ENCODE results near the gene SLC17A8. TPM values are rescaled to one million over a fixed set of nuclear protein-coding genes. Genes with fewer than 3 reads are reported as not detected.

The SLC17A8 gene
- total and polyA plus RNA-seq, 2 experiments from 2014 or later: not detected

GRCh38 chr12:100403446-100403845, 46.6 kb downstream of the SLC17A8 start:
- Histone ChIP-seq H3K4me1 (ENCODE audit: low read depth) (no peaks in the 10 kb centered on the region), H3K27me3 (no peaks in the 10 kb centered on the region), H3K9me3 (ENCODE audit: low read depth) (no peaks in the 10 kb centered on the region), H3K36me3 (no peaks in the 10 kb centered on the region), H3K27ac (no peak overlapping the region), H3K4me3 (no peak overlapping the region)
- no peak for TF ChIP-seq CTCF (IDR thresholded peaks at IDR 0.05; ENCODE audit: low read depth, low read length)
- peak in 1 of 2 donors; percentile 59 for DNase-seq (ENCODE audit: low read depth in 1 of 2, low spot score in 1 of 2)

GRCh38 chr12:100404769-100405407, 48.0 kb downstream of the SLC17A8 start:
- TF ChIP-seq CTCF (IDR thresholded peaks at IDR 0.05; ENCODE audit: low read depth, low read length): peak; percentile 51
- Histone ChIP-seq H3K36me3 (no peaks in the 10 kb centered on the region), H3K27me3 (no peaks in the 10 kb centered on the region), H3K4me1 (ENCODE audit: low read depth) (no peaks in the 10 kb centered on the region), H3K27ac (no peak overlapping the region), H3K9me3 (ENCODE audit: low read depth) (no peaks in the 10 kb centered on the region), H3K4me3 (no peak overlapping the region)
- peak; percentile 54 to 81 for DNase-seq (ENCODE audit: low read depth in 1 of 2, low spot score in 1 of 2)

GRCh38 chr12:100413001-100413400, 56.1 kb downstream of the SLC17A8 start:
- no peak overlapping the region for H3K27ac ChIP-seq
- H3K4me1 ChIP-seq (ENCODE audit: low read depth): no peaks in the 10 kb centered on the region
- H3K9me3 ChIP-seq (ENCODE audit: low read depth): no peaks in the 10 kb centered on the region

GRCh38 chr12:100414739-100415138, 57.9 kb downstream of the SLC17A8 start:
- no peaks in the 10 kb centered on the region for H3K36me3 ChIP-seq
- no peaks in the 10 kb centered on the region for H3K9me3 ChIP-seq (ENCODE audit: low read depth)
- H3K27ac ChIP-seq: no peak overlapping the region
- H3K27me3 ChIP-seq: no peaks in the 10 kb centered on the region
- TF ChIP-seq CTCF (IDR thresholded peaks at IDR 0.05; ENCODE audit: low read depth, low read length): no peak
- no peaks in the 10 kb centered on the region for H3K4me1 ChIP-seq (ENCODE audit: low read depth)
- no peak for DNase-seq (ENCODE audit: low read depth in 1 of 2, low spot score in 1 of 2)
- no peak overlapping the region for H3K4me3 ChIP-seq

More at GRCh38 chr12:100413001-100413400, 56.1 kb downstream of the SLC17A8 start:
- TF ChIP-seq CTCF (IDR thresholded peaks at IDR 0.05; ENCODE audit: low read depth, low read length): no peak
- no peak overlapping the region for H3K4me3 ChIP-seq
- no peaks in the 10 kb centered on the region for H3K27me3 ChIP-seq
- no peak for DNase-seq (ENCODE audit: low read depth in 1 of 2, low spot score in 1 of 2)
- no peaks in the 10 kb centered on the region for H3K36me3 ChIP-seq

- no peak for DNase-seq (ENCODE audit: low read depth in 1 of 2, low spot score in 1 of 2)
- Histone ChIP-seq H3K27me3 (no peaks in the 10 kb centered on the region), H3K27ac (no peak overlapping the region), H3K4me3 (no peak overlapping the region), H3K9me3 (ENCODE audit: low read depth) (no peaks in the 10 kb centered on the region), H3K4me1 (ENCODE audit: low read depth) (no peaks in the 10 kb centered on the region), H3K36me3 (no peaks in the 10 kb centered on the region)
- no peak for TF ChIP-seq CTCF (IDR thresholded peaks at IDR 0.05; ENCODE audit: low read depth, low read length)
These were observed 65.8 kb downstream of the SLC17A8 start for GRCh38 chr12:100422646-100423045.
